Subcutaneous adipose tissue (tissue), 4 donors: ENCODE measurements around the gene NFKBIE. TPM values are rescaled to one million over a fixed set of nuclear protein-coding genes. Genes with fewer than 3 reads are reported as not detected.

Experiments used
- total RNA-seq, 4 donors: library from RNA; depleted of rRNA; stranded (reverse); fragments of >200 nt; gene quantifications; one replicate each; pipeline ENCODE4 v1.1.0, GENCODE V29; 2016
- TF ChIP-seq, protein P1 (sequence below): fragments of 450-650 bp; IDR thresholded peaks from one replicate; pipeline ENCODE4 v1.5.1; 2016; ENCODE audit warnings: low read depth, mild to moderate bottlenecking, control low read depth, antibody characterized with exemption, moderate library complexity

Gene NFKBIE
- total RNA-seq, 4 donors from 2014 or later = 2.1 to 9.0 (median 5.5) TPM

DNA sequence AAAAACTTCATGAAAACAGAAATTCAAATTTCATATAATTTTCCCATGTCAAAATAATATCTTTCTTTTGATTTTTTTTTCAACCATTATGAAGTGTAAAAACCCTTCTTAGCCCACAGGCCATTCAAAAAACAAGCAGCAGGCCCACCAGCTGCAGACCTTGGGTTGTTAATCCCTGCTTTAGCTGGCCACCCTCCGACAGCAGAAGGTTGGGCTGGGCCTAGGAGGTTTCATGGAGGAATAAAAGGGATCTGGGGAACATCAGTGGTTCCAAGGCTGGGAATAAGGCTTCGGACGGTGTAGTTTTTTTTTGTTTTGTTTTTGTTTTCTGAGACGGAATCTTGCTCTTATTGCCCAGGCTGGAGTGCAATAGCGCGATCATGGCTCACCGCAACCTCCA is 22.0 kb downstream of the NFKBIE start:
- TF ChIP-seq, protein P1, sequence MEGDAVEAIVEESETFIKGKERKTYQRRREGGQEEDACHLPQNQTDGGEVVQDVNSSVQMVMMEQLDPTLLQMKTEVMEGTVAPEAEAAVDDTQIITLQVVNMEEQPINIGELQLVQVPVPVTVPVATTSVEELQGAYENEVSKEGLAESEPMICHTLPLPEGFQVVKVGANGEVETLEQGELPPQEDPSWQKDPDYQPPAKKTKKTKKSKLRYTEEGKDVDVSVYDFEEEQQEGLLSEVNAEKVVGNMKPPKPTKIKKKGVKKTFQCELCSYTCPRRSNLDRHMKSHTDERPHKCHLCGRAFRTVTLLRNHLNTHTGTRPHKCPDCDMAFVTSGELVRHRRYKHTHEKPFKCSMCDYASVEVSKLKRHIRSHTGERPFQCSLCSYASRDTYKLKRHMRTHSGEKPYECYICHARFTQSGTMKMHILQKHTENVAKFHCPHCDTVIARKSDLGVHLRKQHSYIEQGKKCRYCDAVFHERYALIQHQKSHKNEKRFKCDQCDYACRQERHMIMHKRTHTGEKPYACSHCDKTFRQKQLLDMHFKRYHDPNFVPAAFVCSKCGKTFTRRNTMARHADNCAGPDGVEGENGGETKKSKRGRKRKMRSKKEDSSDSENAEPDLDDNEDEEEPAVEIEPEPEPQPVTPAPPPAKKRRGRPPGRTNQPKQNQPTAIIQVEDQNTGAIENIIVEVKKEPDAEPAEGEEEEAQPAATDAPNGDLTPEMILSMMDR = no peak

DNA sequence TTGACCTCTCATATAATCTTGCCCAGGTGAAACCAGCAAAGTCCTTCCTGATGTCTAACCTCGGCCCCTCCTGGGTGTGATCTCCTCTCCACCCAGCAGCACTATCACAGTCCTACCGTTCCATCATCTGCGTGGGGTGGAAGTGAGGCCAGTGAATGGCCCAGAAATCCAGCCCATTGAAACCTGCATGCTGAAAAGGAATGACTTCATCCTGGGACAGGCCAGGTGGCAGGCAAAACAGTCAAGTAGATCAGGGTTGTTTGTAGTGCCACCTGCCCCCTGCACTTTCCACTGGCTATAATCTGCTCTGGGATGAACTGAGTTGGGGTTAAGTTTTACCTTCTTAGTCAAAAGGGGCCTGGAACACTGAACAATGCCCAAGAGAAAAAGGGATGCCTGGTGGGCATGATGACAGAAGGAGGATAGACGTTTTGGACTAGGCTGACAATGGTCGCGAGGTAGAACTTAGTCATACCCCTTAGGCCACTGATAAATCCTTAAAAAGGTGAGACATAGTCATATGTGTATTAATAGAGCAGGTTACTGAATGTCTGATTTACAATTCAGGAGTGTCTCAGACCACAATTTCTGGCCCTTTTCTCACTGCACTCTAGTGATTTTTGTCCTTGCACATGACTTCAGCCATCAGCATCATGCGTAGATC is 26.5 kb downstream of the NFKBIE start:
- TF ChIP-seq, protein P1 = no peak

DNA sequence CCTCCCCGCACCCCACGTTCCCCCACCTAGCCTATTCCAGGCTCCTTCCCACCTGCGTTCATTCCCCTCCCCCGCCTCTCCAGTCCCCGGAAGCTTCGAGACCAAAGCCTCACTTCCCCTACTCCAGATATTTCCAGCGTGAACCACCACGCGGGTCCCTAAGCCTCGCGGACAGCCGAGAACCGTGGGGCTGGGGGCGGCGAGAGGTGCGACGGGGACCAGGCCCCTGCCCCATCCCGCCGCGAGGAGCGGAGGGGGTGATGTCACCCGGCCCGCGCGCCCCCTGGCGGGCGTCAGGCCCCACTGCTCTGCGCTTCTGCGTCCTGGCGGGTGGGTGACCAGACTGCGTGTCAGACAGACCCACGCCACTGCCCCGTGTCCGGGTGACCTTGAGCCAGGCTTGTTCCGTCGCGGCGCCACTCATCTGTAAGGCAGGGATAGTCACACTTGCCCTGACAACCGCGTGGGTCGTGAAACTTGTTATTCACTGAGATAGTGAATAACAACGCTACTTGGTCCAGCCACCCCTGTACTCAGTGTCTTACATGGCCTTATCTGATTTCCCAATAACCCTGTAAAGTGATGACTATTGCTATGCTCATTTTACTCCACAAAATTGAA is 27.4 kb downstream of the NFKBIE start:
- TF ChIP-seq, protein P1 = no peak

- TF ChIP-seq, protein P1 = no peak
Observed at GRCh38 chr6:44237021-44237812, 28.1 kb downstream of the NFKBIE start.

GRCh38 chr6:44235891-44236516 is 29.3 kb downstream of the NFKBIE start:
- TF ChIP-seq, protein P1 = no peak

DNA sequence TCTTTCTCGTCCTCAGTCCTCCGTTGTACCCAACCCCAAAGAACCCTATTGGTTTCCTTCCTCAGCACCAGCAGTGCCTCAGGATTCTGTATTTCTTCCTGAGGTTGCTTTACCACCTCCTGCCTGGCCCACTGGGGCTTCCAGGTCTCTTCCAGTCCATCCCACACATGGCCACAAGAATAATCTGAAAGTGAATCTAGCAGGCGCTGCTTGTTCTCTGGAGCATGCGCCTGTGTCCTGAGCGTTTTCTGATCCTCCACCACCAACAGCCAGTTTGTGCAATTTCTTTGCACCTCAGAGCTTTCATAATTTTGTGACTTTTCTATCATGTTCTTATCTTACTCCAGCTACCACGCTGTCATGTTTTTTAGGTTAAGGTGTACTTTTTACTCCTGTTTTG is 30.1 kb downstream of the NFKBIE start:
- TF ChIP-seq, protein P1 = no peak
